Aorta (tissue), 5 donors: ENCODE results near the gene SOCS2. TPM values are rescaled to one million over a fixed set of nuclear protein-coding genes. Genes with fewer than 3 reads are reported as not detected.
A peak's percentile ranks its signal among the peaks of the same experiment; 100 is the strongest.

Source experiments
- ATAC-seq: fragments of 200-7000 bp; cut with Tn5 transposase; one replicate; pipeline ENCODE4 v1.9.1; 2022; ENCODE audit warnings: moderate library complexity; ENCODE audit not compliant: low FRiP score
- DNase-seq, 2 donors: peaks; one replicate each; pipeline ENCODE4 v3.0.0-alpha.2; 2020
- H3K27ac ChIP-seq, 2 donors: one replicate each; pipeline ENCODE4 v1.5.1; 2013; ENCODE audit warnings: low read length in 2 of 2, mild to moderate bottlenecking in 2 of 2, moderate library complexity in 2 of 2, control low read depth in 1 of 2, inconsistent platforms in 1 of 2, low read depth in 1 of 2
- H3K27me3 ChIP-seq, 2 donors: one replicate each; pipeline ENCODE4 v1.6.1; 2013; ENCODE audit warnings: control low read depth in 1 of 2, low read length in 1 of 2, mild to moderate bottlenecking in 1 of 2, moderate library complexity in 1 of 2; ENCODE audit not compliant: insufficient read depth in 2 of 2, control insufficient read depth in 1 of 2
- H3K36me3 ChIP-seq, 2 donors: one replicate each; pipeline ENCODE4 v1.6.1; 2013; ENCODE audit warnings: control low read depth in 1 of 2, low read length in 1 of 2, mild to moderate bottlenecking in 1 of 2; ENCODE audit not compliant: insufficient read depth in 2 of 2, control insufficient read depth in 1 of 2
- H3K4me1 ChIP-seq, 2 donors: one replicate each; pipeline ENCODE4 v1.6.1; 2013; ENCODE audit warnings: low read length in 2 of 2, control low read depth in 1 of 2, mild to moderate bottlenecking in 1 of 2, moderate library complexity in 1 of 2; ENCODE audit not compliant: insufficient read depth in 2 of 2, control insufficient read depth in 1 of 2
- H3K4me3 ChIP-seq, 2 donors: one replicate each; pipeline ENCODE4 v1.5.1; 2013; ENCODE audit warnings: low read length in 2 of 2, control low read depth in 1 of 2, mild to moderate bottlenecking in 1 of 2
- H3K9me3 ChIP-seq: one replicate; pipeline ENCODE4 v1.6.1; 2013; ENCODE audit warnings: mild to moderate bottlenecking, low read length; ENCODE audit not compliant: control insufficient read depth
- WGBS, 2 donors: extraction: QIAGEN DNeasy Blood & Tissue Kit; methylation state at CpG; one replicate each; pipeline ENCODE4 v1.1.7; 2013; 5-methylcytosine and 5-hydroxymethylcytosine counted together
- intact Hi-C, 2 donors: fragments of 100-400 bp; cut with DNase I; formaldehyde crosslinking; loops; one replicate each; pipeline versions ENCODE4 v1.14.2 to v1.15.0; 2022
- long read RNA-seq, 2 donors: library from polyadenylated mRNA; unstranded; transcript quantifications; one replicate each; pipeline ENCODE4 v2.0.0, GENCODE V29; 2020 to 2021
- polyA plus RNA-seq, 2 donors: library from polyadenylated mRNA; stranded (reverse); fragments of 200-250 nt; gene quantifications; one replicate each; pipeline ENCODE4 v1.2.3, GENCODE V29; 2013
- total RNA-seq, 2 donors: library from RNA; stranded (reverse); fragmentation: NEBNext Ultra II Directional; extraction: Animal tissue kit (Norgen Biotek cat#: 25700); gene quantifications; one replicate each; pipeline ENCODE4 v1.2.1, GENCODE V29; 2021
- donor health status: healthy with polysubstance abuse.
- donor health status: Bipolar disorder and iron deficiency.
- donor health status: DM: no; HTN: no; CAD: no.
- donor health status: DM: no; HTN: no; CAD: no.
- donor health status: DM: yes; HTN: yes; CAD: no.

SOCS2 gene
- total RNA-seq (10 to 100 TPM; 22.5 to 27.1 TPM), polyA plus RNA-seq (10 to 100 TPM; 14.3 to 24.7 TPM)
- long read RNA-seq, donor 1, transcript SOCS2-210 (2 exons, 1,716 nt) = minor isoform, 7 of 66 reads
- long read RNA-seq, donor 1, transcript SOCS2-202 (3 exons, 1,065 nt) = major isoform, 28 of 66 reads
- long read RNA-seq, donor 1, transcript SOCS2-206 (3 exons, 2,391 nt) = minor isoform, 23 of 66 reads
- long read RNA-seq, donor 1, partial matches to known transcripts = 0 of 66 reads
- long read RNA-seq, donor 1, other reads (novel, unspliced or antisense) = 5 of 66 reads
- long read RNA-seq, donor 2, partial matches to known transcripts = 0 of 17 reads
- long read RNA-seq, donor 2, other reads (novel, unspliced or antisense) = 7 of 17 reads

GRCh38 chr12:93571925-93572711 lies at the start of gene SOCS2:
Gene SOCS2, plus strand, starts transcription at chr12:93572675. Its CDS starts 223 bp downstream, at chr12:93572898.
- intact Hi-C loops = loop anchor here (2.0 to 5.0 kb wide), 6 partner anchors 19 to 345 kb away; partner anchors contain the start of gene CRADD (in 2 of the 2)
- Histone ChIP-seq H3K9me3 (no peaks in the 10 kb centered on the region), H3K4me1 (no peaks in the 10 kb centered on the region), H3K27me3 (no peaks in the 10 kb centered on the region), H3K36me3 (no peaks in the 10 kb centered on the region), H3K4me3 (peak within 1 kb of the TSS; percentile 74 to 89), H3K27ac (peak within 1 kb of the TSS; percentile 16 to 69)
- DNase-seq (peak; percentile 63 to 86), ATAC-seq (no peak)
- 0 to 1% methylated on average over 37 to 59 of the region's 59 CpGs for WGBS, 2 donors

GRCh38 chr12:93524386-93525133 lies 47.9 kb upstream of the SOCS2 start:
- H3K27ac ChIP-seq = no peak overlapping the region
- intact Hi-C loops = no loop called here
- WGBS, 2 donors = 71 to 87% methylated on average over 10 of the region's 10 CpGs
- no peak overlapping the region for H3K4me3 ChIP-seq
- no peaks in the 10 kb centered on the region for H3K27me3 ChIP-seq
- no peaks in the 10 kb centered on the region for H3K36me3 ChIP-seq
- no peak for ATAC-seq
- no peaks in the 10 kb centered on the region for H3K4me1 ChIP-seq
- no peaks in the 10 kb centered on the region for H3K9me3 ChIP-seq
- no peak for DNase-seq

GRCh38 chr12:93526786-93527428 lies 45.6 kb upstream of the SOCS2 start:
- Histone ChIP-seq H3K4me3 (no peak overlapping the region), H3K4me1 (no peaks in the 10 kb centered on the region), H3K27ac (no peak overlapping the region), H3K36me3 (no peaks in the 10 kb centered on the region), H3K27me3 (no peaks in the 10 kb centered on the region), H3K9me3 (no peaks in the 10 kb centered on the region)
- intact Hi-C loops = no loop called here
- DNase-seq (no peak), ATAC-seq (peak; percentile 22)
- WGBS, 2 donors = 14 to 15% methylated on average over 4 of the region's 4 CpGs

- no peaks in the 10 kb centered on the region for H3K36me3 ChIP-seq
- no peak for ATAC-seq
- 52 to 56% methylated on average over 5 of the region's 5 CpGs for WGBS, 2 donors
- DNase-seq = no peak
- intact Hi-C loops = no loop called here
- H3K4me3 ChIP-seq = no peak overlapping the region
- H3K4me1 ChIP-seq = no peaks in the 10 kb centered on the region
- H3K27me3 ChIP-seq = no peaks in the 10 kb centered on the region
- H3K9me3 ChIP-seq = no peaks in the 10 kb centered on the region
- no peak overlapping the region for H3K27ac ChIP-seq
Measured at GRCh38 chr12:93530358-93530757, 42.1 kb upstream of the SOCS2 start.

- ATAC-seq (no peak), DNase-seq (no peak)
- H3K9me3 ChIP-seq = no peaks in the 10 kb centered on the region
- H3K27ac ChIP-seq = no peak overlapping the region
- peaks cover 0 to 3% of the 10 kb centered on the region in 2 donors for H3K4me1 ChIP-seq
- WGBS, 2 donors = 93% methylated on average over 5 of the region's 5 CpGs
- H3K36me3 ChIP-seq = no peaks in the 10 kb centered on the region
- H3K27me3 ChIP-seq = no peaks in the 10 kb centered on the region
- intact Hi-C loops = no loop called here
- H3K4me3 ChIP-seq = no peak overlapping the region
Measured at GRCh38 chr12:93533310-93533709, 39.2 kb upstream of the SOCS2 start.

GRCh38 chr12:93536111-93536765 lies 36.2 kb upstream of the SOCS2 start:
- no peaks in the 10 kb centered on the region for H3K27me3 ChIP-seq
- peaks cover 2% of the 10 kb centered on the region for H3K9me3 ChIP-seq
- no peak for DNase-seq
- H3K4me3 ChIP-seq = no peak overlapping the region
- WGBS, 2 donors = 70 to 72% methylated on average over 2 of the region's 2 CpGs
- ATAC-seq = no peak
- intact Hi-C loops = no loop called here
- H3K27ac ChIP-seq = no peak overlapping the region
- no peaks in the 10 kb centered on the region for H3K36me3 ChIP-seq
- peaks cover 0 to 3% of the 10 kb centered on the region in 2 donors for H3K4me1 ChIP-seq

GRCh38 chr12:93536766-93537488 lies 35.5 kb upstream of the SOCS2 start:
- DNase-seq (no peak), ATAC-seq (peak; percentile 27)
- intact Hi-C loops = no loop called here
- 25 to 28% methylated on average over 5 of the region's 5 CpGs for WGBS, 2 donors
- H3K36me3 ChIP-seq = no peaks in the 10 kb centered on the region
- H3K4me3 ChIP-seq = no peak overlapping the region
- no peaks in the 10 kb centered on the region for H3K27me3 ChIP-seq
- peaks cover 2% of the 10 kb centered on the region for H3K9me3 ChIP-seq
- no peak overlapping the region for H3K27ac ChIP-seq
- H3K4me1 ChIP-seq = peaks cover 0 to 3% of the 10 kb centered on the region in 2 donors
